ENCODE data around the gene COA1.
"Not testable (repeated sequence)": the region's sequence is repeated elsewhere in the genome, so short reads cannot be mapped to it uniquely, and the experiment has no call there.

The COA1 gene

GRCh38 chr7:43729214-43729923 lies at the start of gene COA1:
COA1 (minus strand) TSS chr7:43729523; CDS start chr7:43648614, 80,909 bp downstream.
- DNase-seq, result peak; percentile 86

GRCh38 chr7:43778293-43779044 lies 49.1 kb upstream of the COA1 start:
- not testable (repeated sequence) for DNase-seq

- DNase-seq, result not testable (repeated sequence)
These were observed 45.9 kb upstream of the COA1 start for GRCh38 chr7:43775255-43775654.

- DNase-seq, result not testable (repeated sequence)
These were observed 43.9 kb upstream of the COA1 start for GRCh38 chr7:43773268-43773667.

GRCh38 chr7:43771573-43771972 lies 42.2 kb upstream of the COA1 start:
- DNase-seq, result no peak

- DNase-seq, result no peak
These were observed 41.8 kb upstream of the COA1 start for GRCh38 chr7:43771128-43771527.

- no peak for DNase-seq
These were observed 40.6 kb upstream of the COA1 start for GRCh38 chr7:43769791-43770465.

- DNase-seq, result no peak
These were observed 40.0 kb upstream of the COA1 start for GRCh38 chr7:43769281-43769680.

GRCh38 chr7:43768887-43769272 lies 39.6 kb upstream of the COA1 start:
- no peak for DNase-seq

GRCh38 chr7:43768201-43768886 lies 39.0 kb upstream of the COA1 start:
- DNase-seq, result no peak

GRCh38 chr7:43767311-43767710 lies 38.0 kb upstream of the COA1 start:
- no peak for DNase-seq

GRCh38 chr7:43766564-43766963 lies 37.2 kb upstream of the COA1 start:
- DNase-seq, result no peak

GRCh38 chr7:43764807-43765491 lies 35.6 kb upstream of the COA1 start:
- no peak for DNase-seq

GRCh38 chr7:43764039-43764761 lies 34.9 kb upstream of the COA1 start:
- no peak for DNase-seq

- DNase-seq, result no peak
These were observed 33.9 kb upstream of the COA1 start for GRCh38 chr7:43763183-43763582.

- no peak for DNase-seq
These were observed 32.8 kb upstream of the COA1 start for GRCh38 chr7:43761938-43762692.

GRCh38 chr7:43761382-43761781 lies 32.1 kb upstream of the COA1 start:
- DNase-seq, result no peak

GRCh38 chr7:43760861-43761260 lies 31.5 kb upstream of the COA1 start:
- DNase-seq, result no peak

- peak; percentile 40 for DNase-seq
These were observed 29.7 kb upstream of the COA1 start for GRCh38 chr7:43758822-43759683.
